PC-9 (cell line): ENCODE results near the gene CHST7. TPM values are rescaled to one million over a fixed set of nuclear protein-coding genes. Genes with fewer than 3 reads are reported as not detected.

Experiments
- BruUV-seq: library from RNA; stranded (reverse); fragments of 400-500 nt; replicated peaks from 2 replicates; lab custom pipeline; 2021; lab: Mats Ljungman, UMichigan
- CTCF ChIA-PET: fragments of 300-600 bp; sonication (Branson Sonifier 250); formaldehyde crosslinking; loops from one replicate; lab custom pipeline; 2022; ENCODE audit warnings: antibody characterized with exemption; lab: Charles Lee
- POLR2A ChIA-PET: fragments of 300-600 bp; sonication (Branson Sonifier 250); formaldehyde crosslinking; loops from one replicate; lab custom pipeline; 2022; ENCODE audit warnings: antibody characterized with exemption; ENCODE audit not compliant: unreplicated experiment; lab: Charles Lee
- DNase-seq, 2 experiments: peaks; one replicate each; pipeline versions ENCODE4 v3.0.0 to v3.0.0-alpha.2; 2015 to 2022; ENCODE audit warnings: mixed read lengths in 1 of 2
- H2AFZ ChIP-seq: fragments of 200-600 bp; sonication (generic); 2 replicates; pipeline ENCODE4 v1.8.1; 2017; ENCODE audit warnings: antibody characterized with exemption
- H3F3A ChIP-seq: fragments of 200-600 bp; sonication (generic); 2 replicates; pipeline ENCODE4 v1.8.1; 2017; ENCODE audit warnings: antibody characterized with exemption, mild to moderate bottlenecking, low read depth; ENCODE audit not compliant: insufficient read depth
- H3K27ac ChIP-seq: fragments of 200-600 bp; sonication (generic); 2 replicates; pipeline ENCODE4 v1.6.1; 2016; ENCODE audit warnings: mixed run types
- H3K27me3 ChIP-seq: fragments of 200-600 bp; sonication (generic); 2 replicates; pipeline ENCODE4 v1.6.1; 2016; ENCODE audit warnings: low read depth, mixed run types; ENCODE audit not compliant: insufficient read depth
- H3K36me3 ChIP-seq: fragments of 200-600 bp; sonication (generic); 2 replicates; pipeline ENCODE4 v1.6.1; 2016; ENCODE audit warnings: low read depth, mixed run types
- H3K4me1 ChIP-seq: fragments of 200-600 bp; sonication (generic); replicated peaks from 2 replicates; pipeline ENCODE4 v1.6.1; 2016; ENCODE audit warnings: mixed run types; ENCODE audit not compliant: insufficient read depth
- H3K4me2 ChIP-seq: fragments of 200-600 bp; sonication (generic); 2 replicates; pipeline ENCODE4 v1.6.1; 2017; ENCODE audit warnings: mixed run types
- H3K4me3 ChIP-seq: fragments of 200-600 bp; sonication (generic); 2 replicates; pipeline ENCODE4 v1.6.1; 2016; ENCODE audit warnings: mixed run types
- H3K79me2 ChIP-seq: fragments of 200-600 bp; sonication (generic); 2 replicates; pipeline ENCODE4 v1.6.1; 2017; ENCODE audit warnings: low read depth, mixed run types
- H3K9me2 ChIP-seq: fragments of 200-600 bp; sonication (generic); 2 replicates; pipeline ENCODE4 v1.8.1; 2017; ENCODE audit warnings: mild to moderate bottlenecking; ENCODE audit not compliant: insufficient read depth
- H3K9me3 ChIP-seq: fragments of 200-600 bp; sonication (generic); 2 replicates; pipeline ENCODE4 v1.8.1; 2016; ENCODE audit warnings: low read depth; ENCODE audit not compliant: insufficient read depth
- H4K20me1 ChIP-seq: fragments of 200-600 bp; sonication (generic); 2 replicates; pipeline ENCODE4 v1.8.1; 2017; ENCODE audit not compliant: insufficient read depth
- CTCF ChIP-seq: fragments of 200-600 bp; sonication (generic); conservative IDR thresholded peaks from 2 replicates; pipeline ENCODE4 v1.6.1; 2017; ENCODE audit warnings: mixed run types, antibody characterized with exemption, mild to moderate bottlenecking, moderate library complexity
- EZH2 ChIP-seq: fragments of 200-600 bp; sonication (generic); IDR thresholded peaks from 2 replicates; pipeline ENCODE4 v1.8.0; 2017; ENCODE audit warnings: antibody characterized with exemption, low read depth
- intact Hi-C: fragments of 100-400 bp; cut with micrococcal nuclease; formaldehyde crosslinking; loops from one replicate; pipeline ENCODE4 v1.10.0; 2022; ENCODE audit not compliant: unreplicated experiment
- total RNA-seq: library from RNA; stranded (reverse); gene quantifications from 2 replicates; pipeline ENCODE4 v1.2.3, GENCODE V29; 2021

Gene CHST7
- total RNA-seq, 1 experiment from 2014 or later: 0.94 TPM

DNA sequence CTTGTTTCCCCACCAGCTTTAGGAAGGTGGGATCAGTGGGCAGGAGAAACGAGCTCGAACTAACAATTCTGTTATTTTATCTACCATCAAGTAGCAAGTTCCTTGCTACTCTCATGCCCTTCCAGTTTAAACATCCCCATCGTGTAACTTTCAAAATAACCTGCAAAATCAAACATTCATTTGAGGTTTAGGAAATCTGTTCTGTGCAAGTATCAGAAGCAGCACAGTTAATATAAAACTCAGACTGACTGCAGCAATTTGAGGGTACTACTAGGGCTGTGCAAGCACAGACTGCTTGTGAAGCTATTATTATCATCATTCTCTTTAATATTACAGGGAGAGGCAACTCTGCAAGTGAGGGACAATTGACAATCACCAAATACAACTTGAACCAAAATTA lies 48.0 kb downstream of the CHST7 start:
- POLR2A ChIA-PET: no interaction called here
- no TSS peak for BruUV-seq

DNA sequence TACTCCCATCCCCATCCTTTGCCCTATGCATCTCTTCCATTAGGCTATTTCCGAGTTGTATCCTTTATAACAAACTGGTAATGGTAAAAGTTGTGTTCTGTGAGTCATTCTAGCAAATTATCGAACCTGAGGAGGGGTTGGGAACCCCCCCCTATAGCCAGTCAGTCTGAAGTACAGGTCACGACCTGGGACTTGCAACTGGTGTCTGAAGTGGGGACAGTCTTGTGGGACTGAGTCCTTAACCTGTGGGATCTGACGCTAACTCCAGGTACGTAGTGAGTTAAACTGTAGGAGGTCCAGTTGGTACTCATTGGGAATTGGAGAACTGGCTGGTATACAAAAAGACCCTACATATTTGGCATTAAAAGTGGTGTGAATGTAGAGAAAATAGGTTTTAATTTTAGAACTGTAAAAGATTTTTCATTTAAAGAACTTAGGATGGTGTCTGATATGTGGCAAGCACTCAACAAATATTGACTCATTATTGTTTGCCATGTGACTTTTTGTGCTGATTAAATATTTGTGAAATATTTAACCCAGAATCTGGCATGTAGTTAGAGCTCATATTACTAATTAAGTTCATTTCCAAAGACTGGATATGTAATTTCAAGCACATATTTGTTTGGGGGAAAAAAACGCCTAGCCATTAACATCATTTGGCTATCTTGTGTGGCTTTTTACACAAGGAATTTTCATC lies 50.7 kb downstream of the CHST7 start:
- H3K4me1 ChIP-seq: no peaks in the 10 kb centered on the region
- no peaks in the 10 kb centered on the region for H3K9me2 ChIP-seq
- POLR2A ChIA-PET: no interaction called here
- BruUV-seq: no TSS peak
- no peak for DNase-seq
- CTCF ChIA-PET: no interaction called here
- no peaks in the 10 kb centered on the region for H3K27me3 ChIP-seq
- no peaks in the 10 kb centered on the region for H3F3A ChIP-seq
- no peaks in the 10 kb centered on the region for H3K9me3 ChIP-seq
- no peak overlapping the region for H3K4me2 ChIP-seq
- H4K20me1 ChIP-seq: no peaks in the 10 kb centered on the region
- no peak overlapping the region for H3K27ac ChIP-seq
- no peak overlapping the region for H2AFZ ChIP-seq
- no peaks in the 10 kb centered on the region for H3K79me2 ChIP-seq
- intact Hi-C loops: no loop called here
- TF ChIP-seq EZH2 (no peak), CTCF (no peak)
- no peak overlapping the region for H3K4me3 ChIP-seq
- H3K36me3 ChIP-seq: no peaks in the 10 kb centered on the region

More for the DNA sequence above, 48.0 kb downstream of the CHST7 start:
- H3K27ac ChIP-seq: no peak overlapping the region
- no peaks in the 10 kb centered on the region for H3K36me3 ChIP-seq
- no peaks in the 10 kb centered on the region for H4K20me1 ChIP-seq
- no peaks in the 10 kb centered on the region for H3K9me2 ChIP-seq
- no peaks in the 10 kb centered on the region for H3K9me3 ChIP-seq
- CTCF ChIA-PET: no interaction called here
- H3F3A ChIP-seq: no peaks in the 10 kb centered on the region
- no peak overlapping the region for H2AFZ ChIP-seq
- no peaks in the 10 kb centered on the region for H3K79me2 ChIP-seq
- no peak overlapping the region for H3K4me2 ChIP-seq
- H3K4me3 ChIP-seq: no peak overlapping the region
- no peak for TF ChIP-seq CTCF
- no peak for DNase-seq
- intact Hi-C loops: no loop called here
- no peaks in the 10 kb centered on the region for H3K4me1 ChIP-seq
- H3K27me3 ChIP-seq: no peaks in the 10 kb centered on the region

DNA sequence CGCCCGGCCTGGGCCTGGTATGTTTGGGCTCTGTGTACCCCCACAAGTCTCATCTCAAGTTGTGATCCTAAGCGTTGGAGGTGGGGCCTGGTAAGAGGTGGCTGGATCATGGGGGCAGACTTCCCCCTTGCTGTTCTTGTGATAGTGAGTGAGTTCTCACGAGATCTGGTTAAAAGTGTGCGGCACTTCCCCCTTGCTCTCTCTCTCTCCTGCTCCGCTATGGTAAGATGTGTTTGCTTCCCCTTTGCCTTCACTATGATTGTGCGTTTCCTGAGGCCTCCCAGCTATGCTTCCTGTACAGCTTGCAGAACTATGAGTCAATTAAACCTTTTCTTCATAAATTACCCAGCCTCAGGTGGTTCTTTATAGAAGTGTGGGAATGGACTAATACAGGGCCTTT lies 53.0 kb downstream of the CHST7 start:
- Histone ChIP-seq H3K27me3 (no peaks in the 10 kb centered on the region), H3K79me2 (no peaks in the 10 kb centered on the region), H3F3A (no peaks in the 10 kb centered on the region), H3K27ac (no peak overlapping the region), H3K4me1 (no peaks in the 10 kb centered on the region), H3K4me3 (no peak overlapping the region), H3K9me3 (no peaks in the 10 kb centered on the region), H3K4me2 (no peak overlapping the region), H3K9me2 (no peaks in the 10 kb centered on the region), H3K36me3 (no peaks in the 10 kb centered on the region), H2AFZ (no peak overlapping the region), H4K20me1 (no peaks in the 10 kb centered on the region)
- no TSS peak for BruUV-seq
- TF ChIP-seq EZH2: no peak
- TF ChIP-seq CTCF: no peak
- POLR2A ChIA-PET: no interaction called here
- CTCF ChIA-PET: no interaction called here
- intact Hi-C loops: no loop called here
- no peak for DNase-seq
